Measurements from ENCODE around the gene CD276.

CD276 gene

DNA sequence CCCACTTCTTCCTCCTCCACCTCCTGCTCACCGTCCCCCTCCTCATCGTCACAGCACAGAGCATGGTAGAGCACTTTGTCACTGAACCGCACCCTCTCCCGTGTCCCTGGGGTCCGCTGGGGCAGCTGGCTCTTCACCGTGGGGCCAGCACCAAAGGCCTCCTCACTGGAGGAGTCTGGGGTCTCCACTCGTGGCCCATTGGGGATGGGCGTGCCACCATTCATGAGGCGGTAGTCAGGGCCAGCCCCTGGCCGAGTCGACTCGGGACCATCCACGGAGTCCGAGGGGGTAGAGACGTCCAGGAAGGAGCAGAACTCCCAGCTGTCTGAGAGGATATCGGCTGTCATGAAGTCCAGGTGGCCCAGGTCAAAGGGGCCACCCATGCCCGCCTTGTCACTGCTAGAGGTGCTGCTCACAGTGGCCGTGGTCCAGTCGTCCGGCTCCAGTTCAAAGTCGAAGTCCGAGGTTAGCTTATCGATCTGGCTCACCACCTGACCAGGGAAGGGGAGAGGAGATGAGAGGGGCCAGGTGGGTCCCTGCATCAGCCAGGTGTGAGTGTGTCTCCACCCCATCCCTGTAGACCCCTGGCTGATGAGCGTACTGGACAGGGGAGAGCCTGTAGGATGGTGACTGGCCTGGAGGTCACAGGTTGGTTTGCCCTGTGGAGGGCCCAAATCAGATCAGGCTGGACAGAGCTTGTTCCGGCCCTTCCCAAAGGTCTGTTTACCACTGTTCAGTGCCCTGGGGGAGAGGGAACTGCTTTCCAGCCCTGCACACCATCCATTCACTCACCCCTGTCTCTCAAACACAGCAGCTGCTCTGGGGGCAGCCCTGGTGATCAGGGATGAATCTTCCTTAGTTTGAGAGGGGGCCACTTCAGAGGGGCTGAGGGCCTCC lies 56.2 kb downstream of the CD276 start:
- H3K18ac ChIP-seq (ENCODE audit: low read length): no peak overlapping the region
- H4K8ac ChIP-seq (ENCODE audit: low read depth, low read length): no peak overlapping the region
- no peak overlapping the region for H4K12ac ChIP-seq (ENCODE audit: low read depth, low read length)
- H2BK5ac ChIP-seq (ENCODE audit: low read depth, low read length, poor library complexity): no peak overlapping the region
- H4K91ac ChIP-seq (ENCODE audit: low read depth, low read length): no peak overlapping the region
- H3K9ac ChIP-seq (ENCODE audit: low read length): no peak overlapping the region
- H3K36me3 ChIP-seq (ENCODE audit: control insufficient read depth in 1 of 2, insufficient read depth in 2 of 2, low read length in 2 of 2): no peaks in the 10 kb centered on the region
- peaks cover 3 to 6% of the 10 kb centered on the region in 2 experiments for H3K4me1 ChIP-seq (ENCODE audit: control insufficient read depth in 1 of 2, insufficient read depth in 2 of 2, low read length in 2 of 2)
- no peaks in the 10 kb centered on the region for H3K79me2 ChIP-seq (ENCODE audit: control insufficient read depth, insufficient read depth, low read length, poor library complexity)
- no peak overlapping the region for H2AK5ac ChIP-seq (ENCODE audit: low read length)
- H2AFZ ChIP-seq (ENCODE audit: insufficient read depth, low read length, poor library complexity): no peak overlapping the region
- H2BK12ac ChIP-seq (ENCODE audit: low read length): no peak overlapping the region
- H3K4me3 ChIP-seq (ENCODE audit: low read depth, low read length): no peak overlapping the region
- H3K4me2 ChIP-seq (ENCODE audit: low read length): no peak overlapping the region
- H3K4ac ChIP-seq (ENCODE audit: low read depth, low read length): no peak overlapping the region
- DNase-seq: no peak
- no peaks in the 10 kb centered on the region for H3K27me3 ChIP-seq (ENCODE audit: insufficient read depth, low read length)
- H3K23ac ChIP-seq (ENCODE audit: low read length): no peak overlapping the region
- no CpG with 5 or more reads among the region's 25 CpGs for WGBS (ENCODE audit: extremely low coverage, insufficient coverage, insufficient read length)
- H3K79me1 ChIP-seq (ENCODE audit: low read length): no peaks in the 10 kb centered on the region
- no peak overlapping the region for H3K14ac ChIP-seq (ENCODE audit: low read length)
- H3K9me3 ChIP-seq (ENCODE audit: insufficient read depth, low read depth, low read length): no peaks in the 10 kb centered on the region
- no peak overlapping the region for H3K27ac ChIP-seq (ENCODE audit: low read depth, low read length)
- H2BK120ac ChIP-seq (ENCODE audit: insufficient read depth, low read length, poor library complexity): no peak overlapping the region

DNA sequence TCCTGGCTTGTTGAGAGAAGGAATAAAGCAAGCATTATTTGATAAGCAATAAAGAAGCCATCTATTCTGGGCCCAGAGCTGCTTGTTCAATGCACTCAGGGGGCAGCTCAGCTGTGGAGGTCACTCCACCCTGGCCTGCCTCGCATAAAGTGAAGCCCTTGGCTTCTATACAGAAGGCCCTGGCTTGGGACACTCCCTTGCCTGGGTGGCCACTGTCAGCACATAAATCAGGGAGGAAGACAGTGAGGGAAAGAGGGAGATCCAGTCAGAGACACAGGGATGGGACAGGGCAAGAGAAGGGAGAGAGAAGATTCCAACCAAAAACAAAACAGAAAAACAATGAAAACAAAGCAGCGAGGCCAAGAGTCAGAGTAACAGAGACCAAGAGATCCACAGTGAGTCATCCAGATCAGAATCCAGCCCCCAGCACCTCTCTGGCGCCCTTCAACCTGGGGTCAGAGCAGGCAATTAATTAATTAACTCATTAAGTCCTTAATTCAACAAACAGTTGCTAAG lies 57.2 kb downstream of the CD276 start:
- H4K91ac ChIP-seq (ENCODE audit: low read depth, low read length): no peak overlapping the region
- no peaks in the 10 kb centered on the region for H3K9me3 ChIP-seq (ENCODE audit: insufficient read depth, low read depth, low read length)
- no CpG with 5 or more reads among the region's 3 CpGs for WGBS (ENCODE audit: extremely low coverage, insufficient coverage, insufficient read length)
- no peak overlapping the region for H2AFZ ChIP-seq (ENCODE audit: insufficient read depth, low read length, poor library complexity)
- no peak overlapping the region for H4K12ac ChIP-seq (ENCODE audit: low read depth, low read length)
- H3K4me2 ChIP-seq (ENCODE audit: low read length): no peak overlapping the region
- H3K4me1 ChIP-seq (ENCODE audit: control insufficient read depth in 1 of 2, insufficient read depth in 2 of 2, low read length in 2 of 2): peaks cover 3 to 7% of the 10 kb centered on the region in 2 experiments
- no peaks in the 10 kb centered on the region for H3K79me2 ChIP-seq (ENCODE audit: control insufficient read depth, insufficient read depth, low read length, poor library complexity)
- no peak overlapping the region for H3K27ac ChIP-seq (ENCODE audit: low read depth, low read length)
- no peaks in the 10 kb centered on the region for H3K27me3 ChIP-seq (ENCODE audit: insufficient read depth, low read length)
- H3K18ac ChIP-seq (ENCODE audit: low read length): no peak overlapping the region
- no peak overlapping the region for H2BK5ac ChIP-seq (ENCODE audit: low read depth, low read length, poor library complexity)
- no peak overlapping the region for H2BK120ac ChIP-seq (ENCODE audit: insufficient read depth, low read length, poor library complexity)
- no peak overlapping the region for H3K14ac ChIP-seq (ENCODE audit: low read length)
- no peak overlapping the region for H2AK5ac ChIP-seq (ENCODE audit: low read length)
- no peak for DNase-seq
- H3K9ac ChIP-seq (ENCODE audit: low read length): no peak overlapping the region
- no peaks in the 10 kb centered on the region for H3K36me3 ChIP-seq (ENCODE audit: control insufficient read depth in 1 of 2, insufficient read depth in 2 of 2, low read length in 2 of 2)
- no peak overlapping the region for H4K8ac ChIP-seq (ENCODE audit: low read depth, low read length)
- H3K4ac ChIP-seq (ENCODE audit: low read depth, low read length): no peak overlapping the region
- H3K79me1 ChIP-seq (ENCODE audit: low read length): no peaks in the 10 kb centered on the region
- no peak overlapping the region for H2BK12ac ChIP-seq (ENCODE audit: low read length)
- H3K4me3 ChIP-seq (ENCODE audit: low read depth, low read length): no peak overlapping the region
- no peak overlapping the region for H3K23ac ChIP-seq (ENCODE audit: low read length)

DNA sequence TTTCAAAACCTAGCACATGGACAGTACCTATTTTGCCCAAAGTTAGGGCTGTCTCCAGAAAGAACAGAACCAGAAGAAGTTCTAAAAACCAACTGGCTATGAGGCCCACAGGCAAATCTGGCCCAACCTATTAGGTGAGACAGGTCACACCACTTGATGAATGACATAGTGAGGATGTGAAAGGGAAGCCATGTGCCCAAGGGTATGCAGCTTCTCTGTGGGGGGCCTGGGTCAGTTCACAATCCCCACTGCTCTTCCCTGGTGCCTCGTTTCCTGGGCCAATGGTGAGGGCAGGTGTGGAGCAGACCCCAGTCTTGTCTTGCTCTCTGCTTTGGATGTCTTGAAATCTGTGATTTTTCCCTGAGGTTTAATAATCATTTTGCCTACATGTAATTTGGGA lies 60.1 kb downstream of the CD276 start:
- Histone ChIP-seq H4K91ac (ENCODE audit: low read depth, low read length) (no peak overlapping the region), H2AK5ac (ENCODE audit: low read length) (no peak overlapping the region), H3K9ac (ENCODE audit: low read length) (no peak overlapping the region), H2AFZ (ENCODE audit: insufficient read depth, low read length, poor library complexity) (no peak overlapping the region), H3K79me1 (ENCODE audit: low read length) (no peaks in the 10 kb centered on the region), H3K14ac (ENCODE audit: low read length) (no peak overlapping the region), H2BK12ac (ENCODE audit: low read length) (no peak overlapping the region), H3K4me1 (ENCODE audit: control insufficient read depth in 1 of 2, insufficient read depth in 2 of 2, low read length in 2 of 2) (peaks cover 8 to 15% of the 10 kb centered on the region in 2 experiments), H3K4me3 (ENCODE audit: low read depth, low read length) (no peak overlapping the region), H3K36me3 (ENCODE audit: control insufficient read depth in 1 of 2, insufficient read depth in 2 of 2, low read length in 2 of 2) (no peaks in the 10 kb centered on the region), H3K27me3 (ENCODE audit: insufficient read depth, low read length) (no peaks in the 10 kb centered on the region), H2BK5ac (ENCODE audit: low read depth, low read length, poor library complexity) (no peak overlapping the region), H3K9me3 (ENCODE audit: insufficient read depth, low read depth, low read length) (no peaks in the 10 kb centered on the region), H4K12ac (ENCODE audit: low read depth, low read length) (no peak overlapping the region), H3K18ac (ENCODE audit: low read length) (no peak overlapping the region), H3K4ac (ENCODE audit: low read depth, low read length) (no peak overlapping the region), H4K8ac (ENCODE audit: low read depth, low read length) (no peak overlapping the region), H2BK120ac (ENCODE audit: insufficient read depth, low read length, poor library complexity) (no peak overlapping the region), H3K23ac (ENCODE audit: low read length) (no peak overlapping the region), H3K27ac (ENCODE audit: low read depth, low read length) (no peak overlapping the region), H3K79me2 (ENCODE audit: control insufficient read depth, insufficient read depth, low read length, poor library complexity) (no peaks in the 10 kb centered on the region), H3K4me2 (ENCODE audit: low read length) (no peak overlapping the region)
- WGBS (ENCODE audit: extremely low coverage, insufficient coverage, insufficient read length): no CpG with 5 or more reads among the region's 1 CpG
- DNase-seq: no peak

DNA sequence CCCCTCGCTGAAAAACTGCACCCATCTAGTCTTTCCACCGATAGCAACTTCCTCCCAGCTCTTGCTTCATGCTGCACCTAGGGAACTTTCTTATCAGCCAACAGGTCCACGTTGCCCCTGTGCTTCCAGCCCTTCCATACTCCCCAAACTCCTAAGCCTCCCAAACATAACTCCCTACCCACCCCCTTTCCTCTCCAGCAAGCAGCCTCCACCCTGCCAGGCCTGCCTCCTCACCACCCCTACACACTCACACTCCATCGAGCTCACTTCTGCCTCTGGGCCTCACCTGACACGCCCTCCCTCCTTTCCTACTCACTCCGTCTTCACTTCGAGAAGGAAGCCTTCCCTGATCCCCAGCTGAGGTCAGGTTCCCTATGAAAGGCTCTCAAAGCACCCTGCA lies 60.9 kb downstream of the CD276 start:
- Histone ChIP-seq H3K27ac (ENCODE audit: low read depth, low read length) (no peak overlapping the region), H2BK5ac (ENCODE audit: low read depth, low read length, poor library complexity) (no peak overlapping the region), H3K23ac (ENCODE audit: low read length) (no peak overlapping the region), H3K79me1 (ENCODE audit: low read length) (no peaks in the 10 kb centered on the region), H3K9me3 (ENCODE audit: insufficient read depth, low read depth, low read length) (no peaks in the 10 kb centered on the region), H3K79me2 (ENCODE audit: control insufficient read depth, insufficient read depth, low read length, poor library complexity) (no peaks in the 10 kb centered on the region), H3K4me1 (ENCODE audit: control insufficient read depth in 1 of 2, insufficient read depth in 2 of 2, low read length in 2 of 2) (peaks cover 8 to 15% of the 10 kb centered on the region in 2 experiments), H3K9ac (ENCODE audit: low read length) (no peak overlapping the region), H4K91ac (ENCODE audit: low read depth, low read length) (no peak overlapping the region), H3K27me3 (ENCODE audit: insufficient read depth, low read length) (no peaks in the 10 kb centered on the region), H3K14ac (ENCODE audit: low read length) (no peak overlapping the region), H3K4ac (ENCODE audit: low read depth, low read length) (no peak overlapping the region), H2AK5ac (ENCODE audit: low read length) (no peak overlapping the region), H4K12ac (ENCODE audit: low read depth, low read length) (no peak overlapping the region), H2BK120ac (ENCODE audit: insufficient read depth, low read length, poor library complexity) (no peak overlapping the region), H3K4me2 (ENCODE audit: low read length) (no peak overlapping the region), H3K18ac (ENCODE audit: low read length) (no peak overlapping the region), H4K8ac (ENCODE audit: low read depth, low read length) (no peak overlapping the region), H3K4me3 (ENCODE audit: low read depth, low read length) (no peak overlapping the region), H3K36me3 (ENCODE audit: control insufficient read depth in 1 of 2, insufficient read depth in 2 of 2, low read length in 2 of 2) (no peaks in the 10 kb centered on the region), H2BK12ac (ENCODE audit: low read length) (no peak overlapping the region), H2AFZ (ENCODE audit: insufficient read depth, low read length, poor library complexity) (no peak overlapping the region)
- WGBS (ENCODE audit: extremely low coverage, insufficient coverage, insufficient read length): no CpG with 5 or more reads among the region's 7 CpGs
- no peak for DNase-seq
